Bladder microvascular endothelial cell (primary cell): Measurements from ENCODE around the gene IKZF5. TPM values are rescaled to one million over a fixed set of nuclear protein-coding genes. Genes with fewer than 3 reads are reported as not detected.

Source experiments
- total RNA-seq: library from RNA; depleted of rRNA; stranded (reverse); fragments of >200 nt; gene quantifications from 2 replicates; pipeline ENCODE4 v1.2.3, GENCODE V29; 2014

The IKZF5 gene
- 1.8 and 4.8 TPM in 2 replicates for total RNA-seq

GRCh38 chr10:123008355-123009104 is at the start of gene IKZF5, which contains the start of gene ACADSB:
TSS of gene IKZF5 (minus strand) at chr10:123008795. CDS start at chr10:122998625, 10,170 bp downstream.
TSS of gene ACADSB (plus strand) at chr10:123009006. CDS start at chr10:123009030, 24 bp downstream.

GRCh38 chr10:122980209-122981065 is 28.2 kb downstream of the IKZF5 start, which contains the start of gene PSTK:
TSS of gene PSTK (plus strand) at chr10:122980401. CDS start at chr10:122980480, 79 bp downstream.

GRCh38 chr10:122953902-122954730 is 54.5 kb downstream of the IKZF5 start, which contains the start of gene C10orf88:
TSS of gene C10orf88 (minus strand) at chr10:122954227. CDS start at chr10:122954178, 49 bp downstream.

Other genes with a start within 250 kb of the IKZF5 start
- 0.65 and 1.1 TPM in 2 replicates for gene CUZD1, start 162.9 kb downstream of the IKZF5 start, total RNA-seq
- gene FAM24B, start 129.2 kb downstream of the IKZF5 start, total RNA-seq, result 4.0 and 4.2 TPM in 2 replicates
- gene FAM24A, start 98.2 kb downstream of the IKZF5 start, total RNA-seq, result not detected in 2 replicates
- 9.1 and 21.5 TPM in 2 replicates for gene C10orf88, start 54.6 kb downstream of the IKZF5 start, total RNA-seq
- 1.5 and 2.0 TPM in 2 replicates for gene PSTK, start 28.4 kb downstream of the IKZF5 start, total RNA-seq
- gene ACADSB, start 211 bp upstream of the IKZF5 start, total RNA-seq, result 2.1 and 4.0 TPM in 2 replicates
- gene HMX3, start 127.2 kb upstream of the IKZF5 start, total RNA-seq, result 0.16 TPM in 1 of 2 replicates, not detected in the other
- gene HMX2, start 139.3 kb upstream of the IKZF5 start, total RNA-seq, result not detected in 2 replicates
- 181 and 232 TPM in 2 replicates for gene BUB3, start 145.6 kb upstream of the IKZF5 start, total RNA-seq